Amniotic epithelial cell (primary cell): ENCODE data around the gene COPZ1.
"Not testable (repeated sequence)": the region's sequence is repeated elsewhere in the genome, so short reads cannot be mapped to it uniquely, and the experiment has no call there.

Source experiments
- DNase-seq: peaks from one replicate; pipeline ENCODE4 v3.0.0-alpha.2; 2010; ENCODE audit warnings: low read depth

Gene COPZ1, protein sequence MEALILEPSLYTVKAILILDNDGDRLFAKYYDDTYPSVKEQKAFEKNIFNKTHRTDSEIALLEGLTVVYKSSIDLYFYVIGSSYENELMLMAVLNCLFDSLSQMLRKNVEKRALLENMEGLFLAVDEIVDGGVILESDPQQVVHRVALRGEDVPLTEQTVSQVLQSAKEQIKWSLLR

DNA sequence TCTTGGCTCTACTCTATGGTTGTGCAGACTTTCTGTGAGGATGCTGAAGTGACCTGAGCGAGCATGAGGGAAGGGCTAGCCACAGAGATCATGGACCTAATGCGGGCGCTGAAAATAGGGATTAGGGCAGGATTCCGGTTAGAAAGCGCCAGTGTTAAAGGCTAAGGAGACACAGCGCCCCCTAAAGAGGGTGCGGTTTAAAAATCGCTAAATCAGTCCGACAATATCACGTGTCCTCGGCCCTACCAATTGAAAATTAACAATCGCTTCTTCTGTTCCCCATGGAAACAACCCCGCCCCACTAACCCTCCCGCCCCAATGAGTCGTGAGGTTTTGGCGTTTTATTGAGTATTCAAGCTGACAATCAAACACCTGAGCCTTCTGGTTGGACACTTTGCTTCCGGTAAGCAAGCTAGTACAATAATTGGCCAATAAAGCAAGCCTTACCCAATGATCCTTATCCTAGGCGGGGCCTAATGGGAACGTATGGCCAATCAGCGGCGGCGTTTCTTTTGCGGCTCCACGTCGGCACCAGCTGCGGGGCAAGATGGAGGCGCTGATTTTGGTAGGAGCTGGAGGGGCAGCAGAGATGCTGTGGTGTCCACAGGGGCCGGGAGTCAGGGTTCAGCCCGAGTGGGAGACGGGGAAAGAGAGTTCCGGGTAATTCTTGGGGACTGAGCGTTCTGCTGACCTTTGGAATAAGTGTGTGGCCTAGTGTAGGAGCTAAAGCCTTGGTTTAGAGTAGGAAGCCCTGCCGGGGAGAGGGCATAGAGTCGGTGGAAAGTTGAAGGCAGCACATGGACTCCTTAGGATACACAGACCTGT lies at the start of gene COPZ1:
Gene COPZ1, plus strand, starts transcription at position 515 of the 825 bp plus-strand sequence. Its CDS starts 33 bp downstream, at position 548.
- DNase-seq: peak; percentile 100

DNA sequence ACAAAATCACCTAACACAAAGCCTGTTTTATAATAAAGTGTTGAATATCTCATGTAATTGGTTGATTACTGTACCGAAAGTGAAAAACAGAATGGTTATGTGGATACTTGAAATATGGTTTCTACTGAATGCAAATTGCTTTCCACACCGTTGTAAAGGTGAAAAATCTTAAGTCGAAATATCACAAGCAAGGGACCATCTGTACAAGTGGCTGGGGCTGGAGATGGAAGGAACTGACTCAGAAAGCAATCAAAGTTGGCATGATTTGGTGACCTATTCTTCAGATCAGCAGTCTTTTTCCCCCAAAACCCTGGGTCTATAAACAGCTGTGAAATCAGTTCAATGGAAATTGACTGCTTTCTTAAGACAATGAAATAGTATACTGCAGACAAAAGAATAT lies 48.6 kb upstream of the COPZ1 start:
- DNase-seq: no peak

DNA sequence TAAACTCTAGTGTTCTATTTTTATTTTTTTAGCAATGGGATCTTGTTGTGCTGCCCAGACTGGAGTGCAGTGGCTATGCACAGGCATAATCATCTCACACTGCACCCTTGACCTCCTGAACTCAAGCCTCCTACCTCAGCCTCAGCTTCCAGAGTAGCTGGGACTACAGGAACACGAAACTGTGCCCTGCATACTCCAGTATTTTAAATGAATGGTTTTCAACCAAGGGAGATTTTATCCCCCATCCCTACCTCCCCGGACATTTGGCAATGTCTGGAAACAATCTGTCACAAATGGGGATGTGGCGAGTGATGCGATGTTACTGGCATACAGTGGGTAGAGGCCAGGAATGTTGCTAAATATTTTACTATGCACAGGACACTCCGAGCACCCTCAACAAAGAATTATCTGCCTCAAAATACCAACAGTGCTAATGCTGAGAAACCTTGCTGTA lies 47.1 kb upstream of the COPZ1 start:
- no peak for DNase-seq

DNA sequence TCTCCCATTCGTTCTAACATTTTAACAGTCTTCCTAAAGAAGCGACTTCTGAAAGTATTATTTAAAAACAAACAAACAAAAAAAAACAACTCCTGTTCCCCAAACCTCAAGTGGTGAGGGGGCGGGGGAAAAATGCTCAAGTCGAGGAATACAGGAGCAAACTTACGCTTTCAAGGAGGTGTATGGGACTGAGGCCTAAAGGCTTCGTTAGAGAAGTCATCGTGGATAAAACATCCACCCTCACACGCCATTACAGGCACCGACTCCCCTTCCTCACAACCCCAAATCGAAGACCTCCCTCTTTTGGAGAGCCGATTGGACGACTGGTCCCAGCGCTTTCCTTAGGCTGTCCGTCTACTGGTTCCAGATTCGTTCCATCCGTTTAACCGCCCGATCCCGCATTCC lies 45.7 kb upstream of the COPZ1 start:
- DNase-seq: no peak

DNA sequence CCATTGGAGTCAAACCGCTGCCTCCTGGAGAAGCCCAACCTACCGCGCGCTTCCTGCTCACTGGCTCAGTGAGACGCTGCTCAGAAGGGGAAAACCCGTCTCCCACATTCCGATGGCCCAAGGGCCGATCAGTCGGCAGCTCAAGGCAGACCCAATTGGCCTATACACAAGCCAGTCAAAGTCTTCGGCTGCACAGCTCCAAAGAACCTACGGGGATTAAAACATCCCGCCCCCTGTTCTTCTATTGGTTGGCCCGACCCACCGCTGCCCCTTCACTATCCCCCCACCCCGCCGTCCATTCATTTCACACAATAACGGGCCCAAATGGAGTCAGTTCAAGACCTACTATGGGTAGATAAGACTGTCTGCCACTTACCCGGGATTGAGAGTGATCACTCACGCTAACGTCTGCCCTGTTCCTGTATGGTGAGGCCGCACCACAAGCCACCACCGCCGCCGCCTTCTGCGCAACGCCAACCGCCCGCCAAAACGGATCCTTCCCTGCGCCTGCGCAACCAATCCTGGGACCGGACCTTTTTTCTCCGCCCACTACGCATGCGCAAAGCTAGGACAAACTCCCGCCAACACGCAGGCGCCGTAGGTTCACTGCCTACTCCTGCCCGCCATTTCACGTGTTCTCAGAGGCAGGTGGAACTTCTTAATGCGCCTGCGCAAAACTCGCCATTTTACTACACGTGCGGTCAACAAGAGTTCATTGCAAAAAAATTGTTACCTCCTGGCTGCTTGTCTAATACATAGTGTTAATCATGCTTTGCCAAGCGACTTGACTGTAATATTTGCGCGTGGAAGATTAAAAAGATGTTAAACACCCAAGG lies 45.1 kb upstream of the COPZ1 start, which contains the start of gene CBX5:
Gene CBX5, minus strand, starts transcription at position 491 of the 836 bp plus-strand sequence. CDS start 22,472 bp downstream, outside the sequence.
- peak; percentile 100 for DNase-seq

DNA sequence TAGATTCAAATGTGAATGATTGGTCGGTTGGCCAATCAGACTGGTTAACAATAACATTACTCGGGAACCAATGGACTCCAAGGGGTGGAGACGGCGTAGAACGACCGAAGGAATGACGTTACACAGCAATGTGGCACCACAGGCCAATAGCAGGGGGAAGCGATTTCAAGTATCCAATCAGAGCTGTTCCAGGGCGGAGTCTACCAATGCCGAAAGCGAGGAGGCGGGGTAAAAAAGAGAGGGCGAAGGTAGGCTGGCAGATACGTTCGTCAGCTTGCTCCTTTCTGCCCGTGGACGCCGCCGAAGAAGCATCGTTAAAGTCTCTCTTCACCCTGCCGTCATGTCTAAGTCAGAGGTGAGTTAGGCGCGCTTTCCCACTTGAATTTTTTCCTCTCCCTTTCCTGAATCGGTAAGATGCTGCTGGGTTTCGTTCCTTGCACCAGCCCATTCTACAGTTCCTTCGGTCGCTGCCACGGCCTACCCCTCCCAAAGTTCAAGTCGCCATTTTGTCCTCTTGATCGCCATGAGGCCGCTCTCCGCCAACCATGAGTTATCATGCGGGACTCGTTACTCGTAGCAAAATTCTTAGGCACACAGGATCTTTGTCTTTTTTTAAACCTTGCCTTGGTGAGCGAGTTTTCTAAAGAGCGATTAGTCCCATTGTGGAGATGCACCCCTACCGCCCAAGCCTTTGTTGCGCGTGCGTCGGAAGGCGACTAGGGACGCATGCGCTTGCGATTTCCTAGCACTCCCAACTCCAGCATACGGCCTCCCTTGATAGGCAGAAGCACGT lies 44.3 kb upstream of the COPZ1 start, which contains the start of gene HNRNPA1:
Gene HNRNPA1, plus strand, starts transcription at position 259 of the 793 bp plus-strand sequence. Its CDS starts 82 bp downstream, at position 341.
- DNase-seq: peak; percentile 100

DNA sequence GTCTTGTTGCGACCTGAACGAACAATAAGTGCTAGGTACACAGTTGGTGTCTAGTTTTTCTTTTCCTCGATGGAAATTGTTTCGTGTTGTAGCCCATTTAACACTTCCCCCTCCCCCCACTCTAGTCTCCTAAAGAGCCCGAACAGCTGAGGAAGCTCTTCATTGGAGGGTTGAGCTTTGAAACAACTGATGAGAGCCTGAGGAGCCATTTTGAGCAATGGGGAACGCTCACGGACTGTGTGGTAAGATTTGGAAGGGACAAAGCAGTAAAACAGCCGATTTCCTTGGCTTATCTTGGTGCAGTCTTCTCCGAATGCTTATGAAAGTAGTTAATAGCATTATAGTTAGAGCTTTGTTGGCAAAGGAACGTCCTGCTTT lies 43.7 kb upstream of the COPZ1 start:
- DNase-seq: not testable (repeated sequence)

DNA sequence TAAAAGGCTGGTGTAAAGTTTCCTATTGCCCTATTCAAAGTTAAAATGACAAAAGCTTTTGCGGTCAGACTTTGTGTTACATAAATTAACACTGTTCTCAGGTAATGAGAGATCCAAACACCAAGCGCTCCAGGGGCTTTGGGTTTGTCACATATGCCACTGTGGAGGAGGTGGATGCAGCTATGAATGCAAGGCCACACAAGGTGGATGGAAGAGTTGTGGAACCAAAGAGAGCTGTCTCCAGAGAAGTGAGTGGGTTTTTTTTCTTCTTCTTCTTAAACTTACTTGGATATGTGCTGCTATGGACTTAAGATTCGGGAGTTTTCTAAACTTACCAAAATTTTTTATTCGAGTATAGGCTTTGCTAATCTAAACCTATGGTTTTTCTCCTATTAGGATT lies 43.2 kb upstream of the COPZ1 start:
- DNase-seq: not testable (repeated sequence)

DNA sequence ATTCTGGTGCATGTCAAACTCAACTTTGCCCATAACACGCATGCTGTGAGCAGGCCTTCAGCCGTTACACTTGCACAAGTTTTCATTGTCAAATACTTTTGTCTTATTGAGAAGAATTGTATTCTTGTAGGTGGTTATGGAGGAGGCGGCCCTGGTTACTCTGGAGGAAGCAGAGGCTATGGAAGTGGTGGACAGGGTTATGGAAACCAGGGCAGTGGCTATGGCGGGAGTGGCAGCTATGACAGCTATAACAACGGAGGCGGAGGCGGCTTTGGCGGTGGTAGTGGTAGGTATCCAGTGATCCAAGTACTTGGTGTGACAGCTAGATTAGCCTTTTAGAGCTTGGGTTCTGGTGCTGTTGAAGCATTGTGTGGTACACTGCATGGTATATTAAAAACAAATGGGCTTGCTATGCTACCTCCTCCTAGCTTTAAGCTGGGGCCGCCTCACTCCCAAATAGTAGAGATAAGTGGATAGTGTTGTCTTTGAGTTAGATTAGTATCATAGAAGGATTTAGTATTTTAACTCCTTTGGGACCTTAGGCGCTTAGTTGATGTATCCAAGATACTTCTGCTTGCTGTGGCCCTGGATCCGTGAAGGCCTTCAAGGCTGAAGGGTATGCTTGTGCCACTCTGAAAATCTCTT lies 41.9 kb upstream of the COPZ1 start:
- no peak for DNase-seq

DNA sequence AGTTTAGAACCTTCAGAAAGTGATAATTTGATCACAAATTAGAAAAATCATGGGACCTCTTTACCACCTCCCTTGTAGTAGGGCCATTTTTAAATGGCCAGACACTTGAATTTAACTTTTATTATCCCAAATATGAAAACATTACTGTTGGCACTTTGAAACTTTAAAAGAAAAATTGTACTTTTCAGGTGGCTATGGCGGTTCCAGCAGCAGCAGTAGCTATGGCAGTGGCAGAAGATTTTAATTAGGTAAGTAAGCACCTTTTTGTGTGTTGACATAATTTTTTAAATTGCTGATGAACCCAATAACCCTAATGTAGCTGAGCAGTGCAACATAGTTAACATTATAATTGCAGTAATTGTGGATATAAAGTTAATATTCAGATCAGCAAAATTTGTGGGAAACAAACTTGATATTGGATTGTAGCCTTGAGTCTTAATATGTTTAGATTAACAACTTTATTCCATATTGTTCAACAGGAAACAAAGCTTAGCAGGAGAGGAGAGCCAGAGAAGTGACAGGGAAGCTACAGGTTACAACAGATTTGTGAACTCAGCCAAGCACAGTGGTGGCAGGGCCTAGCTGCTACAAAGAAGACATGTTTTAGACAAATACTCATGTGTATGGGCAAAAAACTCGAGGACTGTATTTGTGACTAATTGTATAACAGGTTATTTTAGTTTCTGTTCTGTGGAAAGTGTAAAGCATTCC lies 40.7 kb upstream of the COPZ1 start:
- not testable (repeated sequence) for DNase-seq

DNA sequence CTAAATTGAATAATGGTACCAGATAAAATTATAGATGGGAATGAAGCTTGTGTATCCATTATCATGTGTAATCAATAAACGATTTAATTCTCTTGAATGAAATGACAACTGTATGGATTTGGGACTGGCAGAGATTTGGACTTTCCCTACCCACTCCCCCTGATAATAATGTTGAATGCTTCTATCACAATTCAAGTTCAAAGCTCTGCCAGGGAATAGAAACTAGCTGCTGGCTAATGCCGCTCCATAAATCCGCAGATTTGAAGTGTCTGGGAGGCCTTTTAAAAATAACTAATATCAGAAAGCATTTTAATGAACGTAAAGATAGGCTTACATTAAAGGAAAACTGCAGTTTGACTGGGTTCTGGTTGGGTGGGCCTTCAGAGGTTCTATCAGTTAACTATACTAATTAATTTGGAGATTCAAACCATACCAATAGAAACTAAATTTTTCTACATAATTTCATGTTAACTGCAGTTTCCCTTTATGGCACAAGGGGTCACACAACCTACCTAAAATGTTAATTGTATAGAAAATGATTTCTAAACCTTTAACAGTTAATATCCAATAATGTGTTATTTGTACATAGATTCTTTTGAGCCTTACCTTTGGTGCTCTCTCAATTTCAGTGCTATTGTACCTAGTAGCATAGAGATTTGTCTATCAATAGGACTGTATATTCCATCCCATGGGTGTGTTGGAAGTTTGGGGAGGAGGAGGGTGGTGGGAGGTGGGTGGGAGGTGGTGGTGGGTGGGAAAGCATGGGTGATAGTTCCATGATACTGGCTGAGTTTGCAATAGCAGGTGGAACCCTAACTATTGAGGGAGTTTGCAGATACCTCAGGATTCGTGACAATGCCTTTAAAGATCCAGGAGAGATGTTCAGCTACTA lies 39.5 kb upstream of the COPZ1 start:
- DNase-seq: no peak

DNA sequence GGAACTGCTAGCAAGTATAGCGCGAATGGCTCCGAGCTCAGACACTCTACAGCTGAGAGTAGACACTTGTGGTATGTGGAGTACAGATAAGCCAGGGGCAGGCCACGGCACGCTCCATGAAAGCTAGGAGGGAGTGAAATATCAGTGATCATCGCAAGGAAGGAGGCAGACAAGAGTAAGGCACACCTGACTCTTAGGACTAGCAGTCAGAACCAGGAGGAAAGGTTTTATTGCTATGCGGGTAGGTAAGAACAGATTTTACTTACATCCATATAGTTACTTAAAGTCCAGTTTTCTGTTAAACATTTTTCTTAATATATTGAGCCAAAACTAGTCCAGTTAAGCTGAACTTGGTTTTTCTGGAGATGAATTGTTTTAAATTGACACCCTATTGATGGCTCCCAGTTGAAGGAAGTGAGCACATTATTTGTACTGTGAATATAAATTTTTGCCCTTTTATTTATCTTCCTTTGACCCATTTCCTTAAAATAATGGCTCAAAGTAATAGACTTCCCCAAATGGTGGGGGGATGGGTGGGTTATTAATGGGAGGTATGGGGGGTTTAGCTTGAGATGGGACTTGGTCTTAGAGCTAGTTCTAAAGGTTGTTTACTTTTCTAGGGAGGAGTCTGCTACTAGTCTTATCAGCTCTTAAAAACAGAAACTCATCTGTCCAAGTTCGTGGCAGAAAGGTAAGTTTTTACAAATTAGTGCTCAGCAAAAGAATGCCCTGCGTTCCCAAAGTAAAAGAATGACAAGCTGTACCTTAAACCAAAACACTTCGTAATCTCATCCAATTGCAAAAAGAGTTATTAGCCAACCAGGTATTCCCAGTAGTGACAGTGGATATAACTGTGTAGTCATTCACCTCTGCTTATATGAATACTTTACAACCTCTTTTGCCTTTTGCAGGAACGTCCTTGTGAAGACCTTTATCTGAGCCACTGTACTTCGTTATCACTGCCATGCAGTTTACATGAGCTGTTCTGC lies 38.6 kb upstream of the COPZ1 start:
- peak; percentile 60 for DNase-seq

DNA sequence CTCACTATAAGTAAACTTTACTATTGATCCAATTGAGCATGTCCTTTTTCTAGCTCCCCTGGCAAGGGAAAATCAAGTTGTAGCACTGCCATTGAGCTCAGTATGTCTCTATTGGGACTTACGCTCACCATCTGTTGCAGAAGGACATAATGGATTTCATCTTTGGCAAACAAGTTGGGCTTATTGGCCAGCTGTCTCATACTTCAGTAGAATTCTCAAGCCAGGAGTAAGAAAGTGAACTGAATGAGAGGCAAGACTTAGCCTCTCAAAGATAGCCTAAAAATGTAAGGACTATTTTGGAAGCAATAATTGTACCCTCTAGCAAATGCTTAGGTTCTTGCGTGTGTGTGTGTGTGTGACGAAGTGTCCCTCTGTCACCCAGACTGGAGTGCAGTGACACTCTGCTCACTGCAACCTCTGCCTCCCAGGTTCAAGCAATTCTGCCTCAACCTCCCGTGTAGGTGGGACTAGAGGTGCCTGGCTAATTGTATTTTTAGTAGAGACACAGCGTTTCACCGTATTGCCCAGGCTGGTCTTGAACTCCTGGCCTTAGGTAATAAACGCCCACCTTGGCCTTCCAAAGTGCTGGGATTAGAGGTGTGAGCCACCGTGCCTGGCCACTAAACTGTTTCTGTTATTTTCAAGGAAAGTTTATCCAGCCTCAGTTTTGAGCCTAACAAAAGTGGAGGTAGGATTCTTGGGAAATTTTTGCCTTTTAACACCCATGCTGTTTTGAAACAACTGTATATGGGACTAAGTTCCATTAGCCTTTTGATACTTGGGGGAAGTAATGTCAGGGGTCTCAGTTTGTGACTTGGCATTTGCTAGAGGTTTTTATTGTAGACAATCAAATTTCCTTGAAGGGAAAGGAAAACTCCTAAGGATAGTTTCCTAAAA lies 37.4 kb upstream of the COPZ1 start:
- DNase-seq: no peak

DNA sequence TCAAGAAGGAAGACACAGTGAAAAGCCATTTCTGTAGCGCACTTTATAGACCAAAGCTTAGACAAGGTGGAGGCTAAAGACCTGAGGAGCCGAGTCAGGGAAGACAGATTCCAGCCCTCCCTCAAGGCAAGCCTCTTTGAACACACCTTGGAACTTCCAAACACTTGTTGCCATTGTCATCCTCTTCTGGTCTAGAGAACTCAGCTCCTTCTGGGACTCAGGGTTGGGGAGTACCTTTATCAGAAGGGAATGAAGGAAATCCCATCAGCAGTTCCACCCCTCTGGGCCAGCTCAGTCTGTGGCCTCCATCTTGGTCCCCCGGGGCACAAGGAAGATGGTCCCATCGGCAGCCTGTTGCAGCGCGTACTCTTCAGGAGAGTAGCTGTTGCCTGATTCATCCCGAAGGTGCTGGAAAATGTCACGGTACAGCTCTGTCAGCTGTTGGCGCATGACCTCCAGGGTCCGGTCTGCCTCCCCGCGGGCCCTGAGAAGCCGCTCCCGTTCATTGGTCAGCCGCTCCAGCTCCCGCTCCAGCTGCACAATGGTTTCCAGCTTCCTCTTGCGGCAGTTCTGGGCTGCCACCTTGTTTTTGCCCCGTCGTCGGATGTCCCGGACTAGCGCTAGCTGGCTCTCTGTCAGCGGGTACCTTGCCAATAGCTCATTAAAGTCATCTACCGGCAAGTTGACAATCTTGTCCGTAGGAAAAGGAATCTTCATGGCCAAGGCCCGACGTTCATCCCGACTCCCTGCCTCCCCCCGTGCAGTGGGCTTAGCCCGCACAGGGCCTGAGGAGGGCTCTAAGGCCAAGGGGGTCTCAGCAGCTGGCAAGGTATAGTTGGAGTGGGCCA lies 32.6 kb upstream of the COPZ1 start:
- DNase-seq: no peak

DNA sequence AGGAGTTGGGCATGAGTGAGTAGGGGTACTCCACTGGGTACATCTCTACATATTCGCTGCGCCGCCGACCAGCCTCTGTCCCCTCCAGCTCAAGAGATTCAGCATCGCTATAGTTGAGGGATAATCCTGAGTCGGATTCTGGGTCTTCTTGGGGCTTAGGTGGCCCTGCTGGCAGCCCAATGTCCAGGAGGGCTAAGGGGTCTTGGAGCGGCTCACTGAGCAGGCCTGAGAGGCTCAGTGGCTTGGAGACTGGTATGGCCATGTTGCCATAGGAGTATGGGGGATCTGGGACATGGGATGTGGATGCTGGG lies 32.0 kb upstream of the COPZ1 start:
- no peak for DNase-seq
